Mesothelial cell of epicardium (in vitro differentiated cells): Measurements from ENCODE around the gene HNRNPR. TPM values are rescaled to one million over a fixed set of nuclear protein-coding genes. Genes with fewer than 3 reads are reported as not detected.

Source experiments
- DNase-seq, 2 experiments: peaks; one replicate each; pipeline ENCODE4 v3.0.0; 2021; ENCODE audit warnings: low spot score in 2 of 2; ENCODE audit not compliant: unreplicated experiment in 2 of 2
- H3K27ac Mint-ChIP-seq: 2 replicates; pipeline ENCODE4 v1.8.0; 2021; ENCODE audit warnings: mixed read lengths
- H3K27me3 Mint-ChIP-seq: 2 replicates; pipeline ENCODE4 v1.8.0; 2021; ENCODE audit warnings: low read depth, mixed read lengths
- H3K36me3 Mint-ChIP-seq: 2 replicates; pipeline ENCODE4 v1.8.0; 2021; ENCODE audit warnings: mixed read lengths
- H3K4me1 Mint-ChIP-seq: 2 replicates; pipeline ENCODE4 v1.8.0; 2021; ENCODE audit warnings: mixed read lengths
- H3K4me3 Mint-ChIP-seq: 2 replicates; pipeline ENCODE4 v1.8.0; 2021; ENCODE audit warnings: mild to moderate bottlenecking, moderate library complexity, mixed read lengths
- H3K9me3 Mint-ChIP-seq: 2 replicates; pipeline ENCODE4 v1.8.0; 2021; ENCODE audit warnings: mixed read lengths
- total RNA-seq: library from RNA; stranded (reverse); gene quantifications from 3 replicates; pipeline ENCODE4 v1.2.1, GENCODE V29; 2021
- TF ChIP-seq, protein P1 (sequence below): fragments of 200-600 bp; sonication (generic); IDR thresholded peaks from one replicate; pipeline ENCODE4 v1.5.0; 2021; ENCODE audit warnings: antibody characterized with exemption; ENCODE audit not compliant: unreplicated experiment

The HNRNPR gene
- total RNA-seq, 1 donor from 2014 or later: 199 TPM

DNA sequence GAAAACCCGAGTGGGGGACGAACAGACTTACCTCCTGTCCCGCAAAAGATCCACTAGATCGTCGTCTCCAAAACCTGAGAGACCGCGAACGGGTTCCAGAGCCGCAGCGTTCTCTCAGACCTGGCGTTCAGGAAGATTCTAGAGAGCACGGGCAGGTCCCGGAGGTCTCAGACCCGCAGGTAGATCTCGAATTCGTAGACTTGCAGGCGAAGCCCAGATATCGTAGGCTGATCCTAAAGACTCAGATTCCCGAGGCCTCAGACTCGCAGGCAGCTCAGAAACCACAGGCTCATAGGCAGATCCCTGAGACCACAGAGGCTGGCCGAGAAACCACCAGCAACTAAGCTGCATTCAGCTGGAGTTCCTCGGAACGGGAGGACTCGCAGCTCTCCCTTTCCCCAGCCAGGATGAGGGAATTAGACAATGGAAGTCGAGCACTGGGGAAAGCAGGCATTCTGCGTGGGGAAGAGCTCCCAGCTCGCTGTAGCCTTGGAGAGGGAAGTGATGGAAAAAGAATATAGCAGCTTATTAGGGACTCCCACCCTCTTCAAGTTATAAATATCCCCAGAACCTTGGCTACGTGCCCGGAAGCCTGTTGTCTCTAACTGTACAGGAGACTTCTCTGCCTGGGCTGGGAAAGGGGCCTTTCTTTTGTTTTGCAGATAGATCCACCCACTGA, 25.4 kb upstream of the HNRNPR start, which contains the start of gene ZNF436:
Gene ZNF436 (minus strand): TSS at position 502 of the 679 bp plus-strand sequence. CDS start 1,831 bp downstream, outside the sequence.
- TF ChIP-seq, protein P1, sequence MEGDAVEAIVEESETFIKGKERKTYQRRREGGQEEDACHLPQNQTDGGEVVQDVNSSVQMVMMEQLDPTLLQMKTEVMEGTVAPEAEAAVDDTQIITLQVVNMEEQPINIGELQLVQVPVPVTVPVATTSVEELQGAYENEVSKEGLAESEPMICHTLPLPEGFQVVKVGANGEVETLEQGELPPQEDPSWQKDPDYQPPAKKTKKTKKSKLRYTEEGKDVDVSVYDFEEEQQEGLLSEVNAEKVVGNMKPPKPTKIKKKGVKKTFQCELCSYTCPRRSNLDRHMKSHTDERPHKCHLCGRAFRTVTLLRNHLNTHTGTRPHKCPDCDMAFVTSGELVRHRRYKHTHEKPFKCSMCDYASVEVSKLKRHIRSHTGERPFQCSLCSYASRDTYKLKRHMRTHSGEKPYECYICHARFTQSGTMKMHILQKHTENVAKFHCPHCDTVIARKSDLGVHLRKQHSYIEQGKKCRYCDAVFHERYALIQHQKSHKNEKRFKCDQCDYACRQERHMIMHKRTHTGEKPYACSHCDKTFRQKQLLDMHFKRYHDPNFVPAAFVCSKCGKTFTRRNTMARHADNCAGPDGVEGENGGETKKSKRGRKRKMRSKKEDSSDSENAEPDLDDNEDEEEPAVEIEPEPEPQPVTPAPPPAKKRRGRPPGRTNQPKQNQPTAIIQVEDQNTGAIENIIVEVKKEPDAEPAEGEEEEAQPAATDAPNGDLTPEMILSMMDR: no peak
- Mint-ChIP-seq H3K27ac (peak within 1 kb of the TSS; percentile 100), H3K4me3 (peak within 1 kb of the TSS; percentile 99), H3K4me1 (peaks cover 51% of the 10 kb centered on the region), H3K36me3 (peaks cover 30% of the 10 kb centered on the region), H3K27me3 (no peaks in the 10 kb centered on the region), H3K9me3 (peaks cover 10% of the 10 kb centered on the region)
- peak; percentile 86 to 88 for DNase-seq

DNA sequence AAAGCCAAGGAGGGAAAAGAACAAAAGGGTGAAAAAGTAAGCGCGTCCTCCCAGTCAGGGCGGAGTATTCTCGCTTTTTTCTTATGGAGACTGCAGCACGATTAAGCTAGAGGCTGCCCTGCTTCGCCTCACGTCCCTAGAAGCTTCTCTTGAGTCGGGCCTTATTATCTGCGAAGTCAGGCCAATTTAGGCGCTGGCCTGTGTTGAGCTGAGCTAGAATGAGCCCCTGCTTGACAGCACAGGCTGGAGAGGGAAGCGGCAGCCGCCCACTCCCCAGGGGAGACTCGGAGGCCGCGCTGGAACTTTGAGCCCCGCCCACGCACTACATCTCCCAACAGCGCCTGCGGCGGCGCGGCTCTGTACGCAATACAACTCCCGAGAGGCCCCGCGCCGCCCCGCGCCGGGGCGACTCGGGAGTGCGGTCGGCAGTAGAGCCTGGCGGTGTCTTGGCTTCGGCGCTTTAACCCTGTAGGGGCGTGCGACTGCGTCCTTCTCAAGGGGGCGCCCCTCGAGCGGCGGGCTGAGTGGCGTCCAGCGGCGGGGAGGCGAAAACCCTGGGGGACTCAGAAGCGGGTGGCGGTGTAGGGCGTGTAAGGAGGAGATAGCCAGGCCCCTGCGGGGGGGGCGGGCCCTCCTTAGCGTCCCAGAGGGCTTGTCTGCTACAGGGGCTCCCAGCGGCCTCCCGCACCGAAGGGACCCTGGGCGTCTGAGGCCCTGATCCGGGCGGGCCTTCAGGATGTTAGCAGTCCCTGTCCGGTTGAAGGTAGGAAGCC, 24.7 kb upstream of the HNRNPR start:
- no peaks in the 10 kb centered on the region for H3K27me3 Mint-ChIP-seq
- peaks cover 36% of the 10 kb centered on the region for H3K36me3 Mint-ChIP-seq
- TF ChIP-seq, protein P1: no peak
- peak; percentile 84 to 91 for DNase-seq
- peaks cover 51% of the 10 kb centered on the region for H3K4me1 Mint-ChIP-seq
- H3K9me3 Mint-ChIP-seq: peaks cover 11% of the 10 kb centered on the region
- peak overlapping the region; percentile 100 for H3K27ac Mint-ChIP-seq
- H3K4me3 Mint-ChIP-seq: peak overlapping the region; percentile 99

DNA sequence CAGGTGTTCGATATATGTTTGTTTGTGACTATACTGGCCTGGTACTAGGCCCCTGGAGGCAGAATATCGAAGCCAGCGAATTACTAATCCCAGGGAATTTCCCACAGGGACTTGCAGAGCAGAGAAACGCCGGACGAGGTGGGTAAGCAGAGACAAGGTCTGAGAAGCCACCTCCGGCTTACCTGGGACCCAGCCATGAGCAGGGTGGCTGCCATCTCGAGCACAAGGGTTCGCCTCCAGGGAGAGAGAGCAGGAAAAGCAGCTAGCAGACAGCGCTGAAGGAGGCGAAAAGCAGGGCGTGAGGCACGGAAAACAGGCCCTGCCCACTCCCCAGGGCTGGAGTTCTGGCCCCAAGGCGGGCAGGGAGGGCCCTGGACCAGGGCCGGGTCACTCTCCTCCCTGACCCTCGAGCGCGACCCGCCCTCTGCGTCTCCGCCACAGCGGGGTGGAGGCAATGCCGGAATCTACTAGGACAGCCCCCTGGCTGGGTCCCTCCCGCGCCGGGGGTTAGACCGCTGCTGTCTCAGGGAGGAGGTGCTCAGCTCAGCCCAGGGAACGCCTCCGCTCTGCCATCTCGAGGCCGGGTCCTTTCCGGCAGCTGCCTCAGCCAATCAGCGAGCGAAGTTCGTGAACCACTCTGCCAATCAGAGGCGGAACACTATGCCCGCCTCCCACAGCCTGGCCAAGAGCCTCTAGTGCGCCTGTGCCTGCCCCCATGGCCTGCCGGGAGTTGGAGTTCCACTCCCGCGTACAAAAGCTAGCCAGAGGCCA, 23.9 kb upstream of the HNRNPR start:
- H3K4me1 Mint-ChIP-seq: peaks cover 47% of the 10 kb centered on the region
- H3K36me3 Mint-ChIP-seq: peaks cover 43% of the 10 kb centered on the region
- H3K27ac Mint-ChIP-seq: peak overlapping the region; percentile 100
- no peaks in the 10 kb centered on the region for H3K27me3 Mint-ChIP-seq
- TF ChIP-seq, protein P1: no peak
- DNase-seq: peak; percentile 96 to 97
- H3K9me3 Mint-ChIP-seq: peaks cover 16% of the 10 kb centered on the region
- H3K4me3 Mint-ChIP-seq: peak overlapping the region; percentile 99

DNA sequence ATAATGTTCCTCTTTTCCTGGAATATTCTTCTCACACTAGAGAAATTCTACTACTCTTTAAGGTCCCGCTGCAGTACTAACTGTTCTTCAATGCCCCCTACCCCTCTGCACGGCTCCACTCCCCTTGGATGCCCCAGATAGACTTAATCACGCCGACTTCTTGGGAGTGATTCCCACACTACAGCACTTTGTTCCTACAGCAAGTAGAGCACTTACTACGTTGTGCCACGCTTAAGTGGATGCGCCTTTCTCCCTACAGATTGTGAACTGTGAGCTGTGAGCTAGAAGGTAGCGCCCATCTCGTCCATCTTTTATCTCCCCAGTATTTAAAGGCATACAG, 23.3 kb upstream of the HNRNPR start:
- Mint-ChIP-seq H3K4me3 (peak overlapping the region; percentile 99), H3K27me3 (no peaks in the 10 kb centered on the region), H3K27ac (peak overlapping the region; percentile 100), H3K9me3 (peaks cover 21% of the 10 kb centered on the region), H3K36me3 (peaks cover 49% of the 10 kb centered on the region), H3K4me1 (peaks cover 46% of the 10 kb centered on the region)
- no peak for DNase-seq
- TF ChIP-seq, protein P1: no peak

DNA sequence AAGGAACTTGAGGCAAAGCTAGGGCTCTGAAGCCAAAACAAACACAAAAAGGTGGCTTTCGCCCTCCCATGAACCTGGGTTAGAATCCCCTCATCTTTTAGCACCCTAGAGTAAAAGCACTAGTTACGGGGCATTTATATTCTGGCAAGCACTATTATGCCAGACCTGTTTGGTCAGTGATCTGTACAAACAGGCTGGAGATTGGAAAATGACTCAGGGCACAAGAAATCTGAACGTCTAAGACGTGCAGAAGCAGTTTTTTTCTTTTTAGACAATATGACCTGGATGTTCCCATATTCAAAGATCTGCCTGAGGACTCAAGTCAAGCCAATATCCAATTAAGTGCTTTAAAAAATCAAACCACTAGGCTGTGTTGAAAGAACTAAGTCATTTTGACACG, 22.5 kb upstream of the HNRNPR start:
- TF ChIP-seq, protein P1: no peak
- no peak for DNase-seq
- Mint-ChIP-seq H3K27ac (peak overlapping the region; percentile 62), H3K4me3 (peak overlapping the region; percentile 99), H3K9me3 (peaks cover 28% of the 10 kb centered on the region), H3K4me1 (peaks cover 38% of the 10 kb centered on the region), H3K36me3 (peaks cover 57% of the 10 kb centered on the region), H3K27me3 (no peaks in the 10 kb centered on the region)
